Activated T-cell treated with anti-CD3 and anti-CD28 coated beads for 1 hour (primary cell): ENCODE results near the gene TMEM86A.
"Not testable (repeated sequence)": the region's sequence is repeated elsewhere in the genome, so short reads cannot be mapped to it uniquely, and the experiment has no call there.

Experiments
- DNase-seq: peaks from one replicate; pipeline ENCODE4 v3.0.0-alpha.2; 2020; ENCODE audit warnings: low read depth

TMEM86A gene

GRCh38 chr11:18698341-18699268 is at the start of gene TMEM86A:
Gene TMEM86A (plus strand): TSS chr11:18698779. CDS start chr11:18698887, 108 bp downstream.
- peak; percentile 87 for DNase-seq

GRCh38 chr11:18650353-18650752 is 48.2 kb upstream of the TMEM86A start:
- DNase-seq, result no peak

DNA sequence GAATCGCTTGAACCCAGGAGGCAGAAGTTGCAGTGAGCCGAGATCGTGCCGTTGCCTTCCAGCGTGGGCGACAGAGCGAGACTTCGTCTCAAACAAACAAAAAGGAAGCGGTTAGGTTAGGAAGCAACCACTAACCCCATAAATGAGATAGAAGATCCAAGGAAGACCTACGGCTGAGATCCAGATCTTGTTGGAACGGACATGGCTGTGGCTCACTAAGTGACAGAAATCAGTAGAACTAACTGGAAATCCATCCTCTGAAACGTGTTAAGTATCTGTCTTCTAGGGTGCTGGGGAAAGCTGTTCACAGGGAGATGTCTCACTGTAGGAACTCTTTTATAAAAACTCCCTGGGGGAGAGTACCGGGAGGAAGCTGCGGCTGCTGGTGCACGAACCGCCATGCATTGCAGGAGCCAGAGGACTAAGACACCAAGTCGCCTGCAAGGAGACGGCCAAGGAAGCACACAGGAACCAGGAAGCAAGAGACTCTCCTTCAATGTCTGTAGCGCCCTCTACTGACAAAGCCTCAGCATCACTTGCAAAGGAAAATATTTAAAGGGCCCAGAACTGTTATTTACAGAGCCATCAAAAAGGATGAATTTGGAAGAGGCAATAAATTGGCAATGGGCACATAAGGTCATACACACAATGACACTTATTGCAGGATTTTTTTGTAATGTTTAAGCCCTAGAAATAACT is 47.6 kb upstream of the TMEM86A start:
- DNase-seq, result no peak

DNA sequence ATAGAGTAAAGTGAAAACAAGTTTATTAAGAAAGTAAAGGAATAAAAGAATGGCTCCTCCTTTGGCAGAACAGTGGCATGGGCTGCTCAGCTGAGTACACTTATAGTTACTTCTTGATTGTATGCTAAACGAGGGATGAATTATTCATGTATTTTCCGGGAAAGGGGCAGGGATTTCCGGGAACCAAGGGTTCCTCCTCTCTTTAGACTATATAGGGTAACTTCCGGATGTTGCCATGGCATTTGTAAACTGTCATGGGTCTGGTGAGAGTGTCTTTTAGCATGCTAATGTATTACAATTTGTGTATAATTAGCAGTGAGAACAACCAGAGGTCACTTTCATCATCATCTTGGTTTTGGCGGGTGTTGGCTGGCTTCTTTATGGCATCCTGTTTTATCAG is 40.9 kb upstream of the TMEM86A start:
- no peak for DNase-seq

- DNase-seq, result not testable (repeated sequence)
Measured at GRCh38 chr11:18665353-18665872, 33.2 kb upstream of the TMEM86A start.

- no peak for DNase-seq
Measured at GRCh38 chr11:18668131-18668530, 30.4 kb upstream of the TMEM86A start.

GRCh38 chr11:18669219-18669596 is 29.4 kb upstream of the TMEM86A start:
- no peak for DNase-seq

DNA sequence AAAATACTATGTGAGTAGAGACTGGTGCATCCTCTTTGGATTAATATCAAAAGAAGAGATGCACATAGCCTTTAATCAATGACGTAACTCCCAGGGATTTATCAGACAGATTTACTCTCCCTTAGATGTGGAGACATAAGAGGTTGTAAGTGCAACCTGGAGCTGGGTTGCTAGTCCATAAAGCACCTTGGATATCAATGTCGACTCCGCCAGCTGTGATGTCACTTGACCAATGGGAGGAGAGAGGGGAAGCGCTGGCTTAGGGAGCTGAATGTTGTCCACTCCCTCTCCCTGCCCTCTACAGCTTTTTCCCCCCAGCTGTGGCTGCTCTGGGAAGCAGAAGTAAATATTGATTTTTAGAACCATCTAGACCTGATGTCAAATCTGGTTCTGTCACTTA is 28.9 kb upstream of the TMEM86A start:
- no peak for DNase-seq

- no peak for DNase-seq
Measured at GRCh38 chr11:18671246-18671645, 27.3 kb upstream of the TMEM86A start.

DNA sequence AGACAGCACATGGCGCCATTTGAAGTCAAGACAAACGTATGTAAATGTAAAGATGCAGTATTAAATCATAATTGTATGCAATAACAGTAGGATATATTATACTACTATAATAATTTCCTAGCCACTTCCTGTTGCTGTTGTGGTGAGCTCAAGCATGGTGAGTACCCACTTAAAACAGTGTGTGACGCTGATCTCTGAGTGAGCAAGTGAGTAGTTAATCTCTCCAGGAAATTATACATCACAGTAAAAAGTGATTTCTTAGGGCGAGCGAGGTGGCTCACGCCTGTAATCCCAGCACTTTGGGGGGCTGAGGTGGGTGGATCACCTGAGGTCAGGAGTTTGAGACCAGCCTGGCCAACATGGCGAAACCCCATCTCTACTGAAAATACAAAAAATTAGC is 26.4 kb upstream of the TMEM86A start:
- peak; percentile 11 for DNase-seq

DNA sequence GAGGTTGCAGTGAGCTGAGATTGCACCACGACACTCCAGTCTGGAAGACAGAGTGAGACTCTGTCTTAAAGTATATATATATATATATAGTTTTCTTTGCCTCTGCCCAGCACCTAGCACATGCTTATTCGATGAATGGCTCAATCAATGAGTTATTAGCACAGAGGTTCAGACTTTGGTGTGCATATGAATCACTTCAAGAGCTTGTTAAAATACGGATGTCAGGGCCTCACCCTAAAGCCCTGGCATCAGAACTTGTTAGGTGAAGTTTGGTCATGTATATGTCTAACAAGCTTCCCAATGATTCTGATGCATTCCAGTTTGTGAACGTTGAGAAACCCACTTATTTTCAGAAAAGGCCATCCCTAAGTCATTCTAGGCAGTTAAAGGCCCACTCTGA is 21.8 kb upstream of the TMEM86A start:
- no peak for DNase-seq

DNA sequence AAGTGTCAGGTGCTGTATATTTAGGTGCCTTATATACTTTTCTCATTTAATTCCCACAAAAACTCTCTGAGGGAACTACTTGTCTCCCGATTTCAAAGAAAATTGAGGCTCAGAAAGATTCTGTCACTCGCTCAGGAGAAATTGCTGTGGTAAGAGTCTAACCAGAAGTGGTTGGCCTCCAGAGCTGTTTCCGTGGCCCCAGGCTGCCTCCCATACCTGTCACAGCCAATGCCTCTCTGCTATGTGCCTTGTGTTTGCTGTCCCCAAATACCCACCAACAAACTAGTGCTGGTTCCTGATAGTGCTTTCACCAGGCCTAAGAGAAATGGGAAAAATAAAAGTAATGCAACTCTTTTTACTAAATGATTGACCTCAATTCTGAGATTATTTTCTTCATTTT is 21.0 kb upstream of the TMEM86A start:
- DNase-seq, result no peak

- DNase-seq, result not testable (repeated sequence)
Measured at GRCh38 chr11:18681949-18682348, 16.6 kb upstream of the TMEM86A start.

GRCh38 chr11:18682466-18682865 is 16.1 kb upstream of the TMEM86A start:
- no peak for DNase-seq

GRCh38 chr11:18684267-18684666 is 14.3 kb upstream of the TMEM86A start:
- no peak for DNase-seq

- not testable (repeated sequence) for DNase-seq
Measured at GRCh38 chr11:18691467-18692140, 7.0 kb upstream of the TMEM86A start.

DNA sequence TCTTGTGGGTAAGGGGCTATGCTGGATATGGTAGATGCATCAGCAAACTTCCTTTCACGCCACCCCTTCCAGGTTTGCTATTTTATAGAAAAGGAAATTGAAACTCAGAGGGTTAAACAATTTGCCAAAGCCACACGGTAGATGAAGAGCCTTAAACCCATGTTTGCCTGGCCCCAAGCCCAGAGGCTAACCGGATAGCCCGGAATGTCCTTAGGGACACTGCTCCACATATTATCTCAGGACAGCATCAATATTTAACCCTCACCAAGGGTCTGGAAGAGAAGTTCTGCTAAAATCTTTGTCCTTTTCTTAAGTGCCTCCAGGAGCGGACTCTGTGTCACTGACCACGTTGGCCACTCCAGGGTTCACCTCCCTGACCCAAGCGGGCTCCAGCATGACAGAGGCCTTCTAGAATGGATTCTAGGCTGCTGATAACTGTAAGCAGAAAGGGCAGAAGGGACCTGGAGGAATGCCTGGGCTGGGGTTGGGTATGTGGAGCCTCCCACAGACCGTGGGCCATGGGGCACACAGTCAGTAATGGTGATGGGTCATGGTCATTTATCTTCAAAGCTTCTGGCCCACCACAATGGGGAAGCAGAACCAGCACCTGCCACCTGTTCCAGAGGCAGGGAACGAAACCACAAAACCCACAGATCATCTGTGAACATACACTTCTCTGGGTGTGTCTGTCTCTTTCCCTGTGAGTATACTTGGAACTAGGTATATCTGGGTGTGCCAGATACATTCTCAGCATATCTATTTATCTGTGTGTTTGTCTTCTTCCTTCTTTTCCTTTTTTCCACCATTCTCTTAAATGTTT is 5.4 kb upstream of the TMEM86A start:
- DNase-seq, result no peak

- DNase-seq, result no peak
Measured at GRCh38 chr11:18696638-18697225, 1.8 kb upstream of the TMEM86A start.

GRCh38 chr11:18697576-18697975 is 1.0 kb upstream of the TMEM86A start:
- no peak for DNase-seq

DNA sequence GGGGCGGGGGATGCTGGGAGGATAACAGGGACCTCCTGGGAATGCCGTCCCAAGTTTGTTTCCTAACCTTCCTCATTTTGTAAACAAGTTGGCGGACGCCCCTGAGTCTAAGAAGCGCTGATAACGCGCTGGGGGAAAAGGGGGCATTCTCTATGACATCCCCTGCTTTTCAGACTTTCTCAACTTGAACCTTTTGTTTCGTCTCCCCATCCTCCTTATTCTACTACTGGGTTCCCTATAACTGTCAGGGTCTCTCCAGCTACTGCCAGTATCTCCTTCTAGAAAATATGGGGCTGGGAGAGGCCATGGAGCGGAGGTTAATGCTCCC is 654 bp downstream of the TMEM86A start:
- no peak for DNase-seq

DNA sequence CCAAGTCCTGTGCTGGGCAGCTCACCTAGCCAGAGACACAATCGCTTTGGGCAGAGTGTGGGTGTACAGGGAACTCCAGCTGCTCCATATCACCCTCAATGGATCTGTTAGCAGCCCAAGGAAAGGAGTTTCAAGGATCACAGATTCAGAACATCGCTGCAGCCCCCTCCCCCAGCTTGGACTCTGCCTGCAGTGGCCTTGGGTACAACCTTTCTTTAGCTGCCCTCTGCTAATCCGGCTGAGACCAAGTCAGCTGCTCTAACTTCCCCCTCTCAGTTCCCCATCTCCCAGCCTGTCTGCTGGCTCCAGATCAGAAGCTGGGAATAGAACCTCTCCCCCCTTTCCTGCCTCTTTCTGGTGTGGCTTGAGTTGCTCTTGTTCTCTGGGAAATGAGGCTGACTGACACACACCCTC is 1.3 kb downstream of the TMEM86A start:
- DNase-seq, result no peak
